Measurements from ENCODE around the gene TRIP10. TPM values are rescaled to one million over a fixed set of nuclear protein-coding genes. Genes with fewer than 3 reads are reported as not detected.

The TRIP10 gene
- total and polyA plus RNA-seq, 2 of the 8 experiments (the other 6 are each of a cell fraction or from before 2014, with no cell fraction given), result 27.8 to 69.5 TPM

DNA sequence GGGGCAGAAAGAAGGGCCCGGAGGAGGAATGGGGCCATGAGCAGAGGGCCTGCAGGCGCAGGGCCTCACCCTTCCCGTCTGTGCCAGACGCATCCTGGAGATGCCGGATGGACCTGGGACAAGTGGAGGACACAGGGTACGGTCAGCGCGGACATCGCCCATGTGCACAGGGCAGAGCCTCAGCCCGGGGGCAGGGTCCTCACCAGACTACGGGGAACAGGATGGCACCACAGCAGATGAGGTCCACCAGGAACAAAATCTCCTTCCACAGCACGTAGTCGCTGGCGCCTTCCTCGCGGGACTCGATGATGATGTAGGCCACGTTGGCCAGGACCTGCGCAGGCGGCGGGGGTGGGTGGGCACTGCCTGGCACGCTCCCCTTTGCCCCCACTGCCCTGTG, 7.7 kb upstream of the TRIP10 start:
- Histone ChIP-seq H2AFZ (ENCODE audit: low read length) (no peak overlapping the region), H4K5ac (ENCODE audit: insufficient read length, low read depth, low read length) (no peak overlapping the region), H3K36me3 (ENCODE audit: control insufficient read depth in 2 of 4, insufficient read depth in 4 of 4, low read length in 3 of 4) (peaks cover 0 to 5% (median 0%) of the 10 kb centered on the region in 4 experiments; a peak in 1 of 8 replicates), H4K20me1 (replicated peaks in 1 of 2; ENCODE audit: control insufficient read depth in 1 of 2, insufficient read depth in 2 of 2, low read length in 2 of 2) (peaks cover 0 to 8% of the 10 kb centered on the region in 2 experiments), H2AK5ac (ENCODE audit: low read depth, low read length) (no peak overlapping the region), H3K4me2 (ENCODE audit: insufficient read depth in 1 of 2, low read depth in 2 of 2, low read length in 2 of 2) (no peak overlapping the region), H3K27ac (ENCODE audit: low read depth, low read length) (no peak overlapping the region; the same call in 1 of the 2 replicates), H4K91ac (replicated peaks; ENCODE audit: insufficient read length, low read length) (no peak overlapping the region), H3K23me2 (ENCODE audit: low read depth, low read length) (peaks cover 3% of the 10 kb centered on the region; the same call in 1 of the 2 replicates), H3K4me3 (ENCODE audit: extremely low read depth in 1 of 4, insufficient read depth in 2 of 4, low read depth in 3 of 4, low read length in 4 of 4) (no peak overlapping the region), H2BK120ac (replicated peaks; ENCODE audit: low read depth, low read length) (no peak overlapping the region), H3K4ac (replicated peaks; ENCODE audit: insufficient read length, low read depth, low read length) (no peak overlapping the region), H3K79me1 (ENCODE audit: low read depth, low read length) (no peaks in the 10 kb centered on the region; the same call in 1 of the 2 replicates), H3K9me3 (ENCODE audit: insufficient read depth in 2 of 2, low read depth in 1 of 2, low read length in 1 of 2) (no peaks in the 10 kb centered on the region), H3K56ac (replicated peaks; ENCODE audit: insufficient read length, low read depth, low read length) (no peak overlapping the region), H2BK5ac (ENCODE audit: low read depth, low read length) (no peak overlapping the region), H3K27me3 (replicated peaks in 1 of 4; ENCODE audit: control insufficient read depth in 3 of 4, extremely low read depth in 1 of 4, insufficient read depth in 3 of 4, low read length in 3 of 4) (no peaks in the 10 kb centered on the region), H3K18ac (ENCODE audit: extremely low read depth, low read length) (no peak overlapping the region), H2BK20ac (ENCODE audit: low read length) (no peak overlapping the region), H2BK12ac (ENCODE audit: low read depth, low read length) (no peak overlapping the region), H3K9ac (replicated peaks in 1 of 4; ENCODE audit: extremely low read depth in 1 of 4, low read depth in 3 of 4, low read length in 3 of 4) (no peak overlapping the region), H4K8ac (ENCODE audit: extremely low read depth, insufficient read depth, low read length) (no peak overlapping the region), H2BK15ac (ENCODE audit: low read length) (no peak overlapping the region), H3K4me1 (replicated peaks in 1 of 4; ENCODE audit: control insufficient read depth in 3 of 4, insufficient read depth in 4 of 4, low read length in 3 of 4) (peaks cover 0 to 20% (median 9%) of the 10 kb centered on the region in 4 experiments; a peak in 6 of 7 replicates), H3K14ac (ENCODE audit: insufficient read length) (no peak overlapping the region), H3K79me2 (ENCODE audit: control insufficient read depth in 1 of 2, insufficient read depth in 2 of 2, low read length in 2 of 2) (no peaks in the 10 kb centered on the region), H3K23ac (ENCODE audit: insufficient read length) (no peak overlapping the region)
- CTCF ChIA-PET (ENCODE audit: partially characterized antibody), result interaction anchor here (1.6 kb wide), 1 partner anchor 54 kb away, joined by 3 read pairs; no protein-coding TSS in a partner anchor
- DNase-seq (ENCODE audit: low read depth in 1 of 2, low spot score in 2 of 2), result no peak
- POLR2A ChIA-PET (ENCODE audit: partially characterized antibody), result interaction anchor here (3.2 kb wide), 1 partner anchor 21 kb away, joined by 14 read pairs; no protein-coding TSS in a partner anchor
- FAIRE-seq, result no peak
- WGBS, 2 experiments (ENCODE audit: extremely low coverage in 1 of 2, insufficient coverage in 1 of 2, insufficient read length in 1 of 2, insufficient replicate concordance in 2 of 2, low coverage in 1 of 2, low lambda C conversion rate in 2 of 2, missing lambda C conversion rate in 1 of 2), result 91% methylated on average over 19 of the region's 22 CpGs; no CpG with 5 or more reads in 1 of the 2 experiments
- TF ChIP-seq SP4 (IDR thresholded peaks at IDR 0.05; ENCODE audit: low read length) (no peak), CTBP2 (IDR thresholded peaks at IDR 0.05; ENCODE audit: borderline replicate concordance, insufficient read depth, insufficient read length, low read length) (no peak), TCF12 (IDR thresholded peaks at IDR 0.05; ENCODE audit: low read depth, low read length) (no peak), BCL11A (IDR thresholded peaks at IDR 0.05; ENCODE audit: low read depth in 2 of 2, low read length in 2 of 2) (no peak), CBX5 (IDR thresholded peaks at IDR 0.05; ENCODE audit: low read depth, low read length) (no peak), POLR2AphosphoS5 (IDR thresholded peaks at IDR 0.05; ENCODE audit: low read depth, low read length) (no peak), ZNF274 (IDR thresholded peaks at IDR 0.05; ENCODE audit: borderline replicate concordance, extremely low read depth, low read length) (no peak), SIRT6 (IDR thresholded peaks at IDR 0.05; ENCODE audit: low read length) (no peak), SP1 (IDR thresholded peaks at IDR 0.05; ENCODE audit: low read depth, low read length) (no peak), POU5F1 (IDR thresholded peaks at IDR 0.05; ENCODE audit: low read depth, low read length) (no peak), TAF7 (optimal IDR thresholded peaks at IDR 0.05; ENCODE audit: borderline replicate concordance, low read depth, low read length) (no peak), TAF1 (IDR thresholded peaks at IDR 0.05; ENCODE audit: low read depth, low read length) (no peak), RXRA (IDR thresholded peaks at IDR 0.05; ENCODE audit: insufficient read depth, low read depth, low read length) (no peak)
- TF ChIP-seq, protein P1, sequence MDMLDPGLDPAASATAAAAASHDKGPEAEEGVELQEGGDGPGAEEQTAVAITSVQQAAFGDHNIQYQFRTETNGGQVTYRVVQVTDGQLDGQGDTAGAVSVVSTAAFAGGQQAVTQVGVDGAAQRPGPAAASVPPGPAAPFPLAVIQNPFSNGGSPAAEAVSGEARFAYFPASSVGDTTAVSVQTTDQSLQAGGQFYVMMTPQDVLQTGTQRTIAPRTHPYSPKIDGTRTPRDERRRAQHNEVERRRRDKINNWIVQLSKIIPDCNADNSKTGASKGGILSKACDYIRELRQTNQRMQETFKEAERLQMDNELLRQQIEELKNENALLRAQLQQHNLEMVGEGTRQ (IDR thresholded peaks at IDR 0.05; ENCODE audit: low read length), result no peak
